HCT116 (cell line): ENCODE results near the gene DOCK9.

Experiments
- EZH2 ChIP-seq: fragments of 200-600 bp; sonication (generic); IDR thresholded peaks from 2 replicates; pipeline ENCODE4 v1.6.1; 2017; ENCODE audit warnings: antibody characterized with exemption, mixed run types
- MAX ChIP-seq: IDR thresholded peaks from 2 replicates; pipeline ENCODE4 v1.6.1; 2012
- POLR2A ChIP-seq: IDR thresholded peaks from 2 replicates; pipeline ENCODE4 v1.7.0; 2011; ENCODE audit warnings: borderline replicate concordance; ENCODE audit not compliant: insufficient read depth, insufficient read length; ENCODE audit errors: extremely low read depth
- RAD21 ChIP-seq: IDR thresholded peaks from 2 replicates; pipeline ENCODE4 v1.6.1; 2012; ENCODE audit warnings: low read depth, mild to moderate bottlenecking
- YY1 ChIP-seq: IDR thresholded peaks from 2 replicates; pipeline ENCODE4 v1.6.1; 2011; ENCODE audit warnings: low read length, low read depth, moderate library complexity, mild to moderate bottlenecking; ENCODE audit not compliant: insufficient replicate concordance; ENCODE audit errors: extremely low read depth
- TF ChIP-seq, protein P1 (sequence below), 3 experiments: fragments of 200-600 bp in 1 of 3; sonication (generic) in 1 of 3; IDR thresholded peaks in 2 of 3; conservative IDR thresholded peaks in 1 of 3; 2 replicates each; pipeline ENCODE4 v1.5.1; 2012 to 2017; ENCODE audit warnings: low read depth in 2 of 3, low read length in 2 of 3, antibody characterized with exemption in 1 of 3, borderline replicate concordance in 1 of 3, control low read depth in 1 of 3, mild to moderate bottlenecking in 1 of 3, mixed read lengths in 1 of 3, mixed run types in 1 of 3, moderate library complexity in 1 of 3; ENCODE audit not compliant: insufficient read depth in 1 of 3
- TF ChIP-seq, protein P2 (sequence below): IDR thresholded peaks from 2 replicates; pipeline ENCODE4 v1.6.1; 2012; ENCODE audit warnings: low read depth

- TF ChIP-seq YY1 (no peak), POLR2A (no peak), RAD21 (no peak), EZH2 (no peak), MAX (no peak)
- TF ChIP-seq, protein P1, sequence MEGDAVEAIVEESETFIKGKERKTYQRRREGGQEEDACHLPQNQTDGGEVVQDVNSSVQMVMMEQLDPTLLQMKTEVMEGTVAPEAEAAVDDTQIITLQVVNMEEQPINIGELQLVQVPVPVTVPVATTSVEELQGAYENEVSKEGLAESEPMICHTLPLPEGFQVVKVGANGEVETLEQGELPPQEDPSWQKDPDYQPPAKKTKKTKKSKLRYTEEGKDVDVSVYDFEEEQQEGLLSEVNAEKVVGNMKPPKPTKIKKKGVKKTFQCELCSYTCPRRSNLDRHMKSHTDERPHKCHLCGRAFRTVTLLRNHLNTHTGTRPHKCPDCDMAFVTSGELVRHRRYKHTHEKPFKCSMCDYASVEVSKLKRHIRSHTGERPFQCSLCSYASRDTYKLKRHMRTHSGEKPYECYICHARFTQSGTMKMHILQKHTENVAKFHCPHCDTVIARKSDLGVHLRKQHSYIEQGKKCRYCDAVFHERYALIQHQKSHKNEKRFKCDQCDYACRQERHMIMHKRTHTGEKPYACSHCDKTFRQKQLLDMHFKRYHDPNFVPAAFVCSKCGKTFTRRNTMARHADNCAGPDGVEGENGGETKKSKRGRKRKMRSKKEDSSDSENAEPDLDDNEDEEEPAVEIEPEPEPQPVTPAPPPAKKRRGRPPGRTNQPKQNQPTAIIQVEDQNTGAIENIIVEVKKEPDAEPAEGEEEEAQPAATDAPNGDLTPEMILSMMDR (IDR thresholded peaks at IDR 0.05 in 2 of 3, conservative IDR thresholded peaks at IDR 0.05 in 1 of 3; ENCODE audit: borderline replicate concordance in 1 of 3, insufficient read depth in 1 of 3, low read depth in 2 of 3, low read length in 2 of 3) = no peak
- TF ChIP-seq, protein P2, sequence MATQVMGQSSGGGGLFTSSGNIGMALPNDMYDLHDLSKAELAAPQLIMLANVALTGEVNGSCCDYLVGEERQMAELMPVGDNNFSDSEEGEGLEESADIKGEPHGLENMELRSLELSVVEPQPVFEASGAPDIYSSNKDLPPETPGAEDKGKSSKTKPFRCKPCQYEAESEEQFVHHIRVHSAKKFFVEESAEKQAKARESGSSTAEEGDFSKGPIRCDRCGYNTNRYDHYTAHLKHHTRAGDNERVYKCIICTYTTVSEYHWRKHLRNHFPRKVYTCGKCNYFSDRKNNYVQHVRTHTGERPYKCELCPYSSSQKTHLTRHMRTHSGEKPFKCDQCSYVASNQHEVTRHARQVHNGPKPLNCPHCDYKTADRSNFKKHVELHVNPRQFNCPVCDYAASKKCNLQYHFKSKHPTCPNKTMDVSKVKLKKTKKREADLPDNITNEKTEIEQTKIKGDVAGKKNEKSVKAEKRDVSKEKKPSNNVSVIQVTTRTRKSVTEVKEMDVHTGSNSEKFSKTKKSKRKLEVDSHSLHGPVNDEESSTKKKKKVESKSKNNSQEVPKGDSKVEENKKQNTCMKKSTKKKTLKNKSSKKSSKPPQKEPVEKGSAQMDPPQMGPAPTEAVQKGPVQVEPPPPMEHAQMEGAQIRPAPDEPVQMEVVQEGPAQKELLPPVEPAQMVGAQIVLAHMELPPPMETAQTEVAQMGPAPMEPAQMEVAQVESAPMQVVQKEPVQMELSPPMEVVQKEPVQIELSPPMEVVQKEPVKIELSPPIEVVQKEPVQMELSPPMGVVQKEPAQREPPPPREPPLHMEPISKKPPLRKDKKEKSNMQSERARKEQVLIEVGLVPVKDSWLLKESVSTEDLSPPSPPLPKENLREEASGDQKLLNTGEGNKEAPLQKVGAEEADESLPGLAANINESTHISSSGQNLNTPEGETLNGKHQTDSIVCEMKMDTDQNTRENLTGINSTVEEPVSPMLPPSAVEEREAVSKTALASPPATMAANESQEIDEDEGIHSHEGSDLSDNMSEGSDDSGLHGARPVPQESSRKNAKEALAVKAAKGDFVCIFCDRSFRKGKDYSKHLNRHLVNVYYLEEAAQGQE = no peak
Observed at GRCh38 chr13:98791611-98792010, 186.3 kb downstream of the DOCK9 start.
